Adrenal gland (tissue), 5 donors: Measurements from ENCODE around the gene ARPC5.

Experiments
- CTCF ChIP-seq, 6 experiments: fragments of 450-650 bp in 4 of 6; fragments of 200-600 bp in 2 of 6; sonication (generic) in 1 of 6; IDR thresholded peaks; 1 replicate in 5 of 6; 2 replicates in 1 of 6; pipeline versions ENCODE4 v1.5.1 to v1.8.0; 2016 to 2021; ENCODE audit warnings: antibody characterized with exemption in 6 of 6, mild to moderate bottlenecking in 2 of 6, moderate library complexity in 1 of 6
- POLR2A ChIP-seq, 2 donors: fragments of 450-650 bp; IDR thresholded peaks; one replicate each; pipeline ENCODE4 v1.6.1; 2017; ENCODE audit warnings: antibody characterized with exemption in 2 of 2, mild to moderate bottlenecking in 2 of 2, moderate library complexity in 1 of 2
- donor health status: DM: no; HTN: no; CAD: no.

DNA sequence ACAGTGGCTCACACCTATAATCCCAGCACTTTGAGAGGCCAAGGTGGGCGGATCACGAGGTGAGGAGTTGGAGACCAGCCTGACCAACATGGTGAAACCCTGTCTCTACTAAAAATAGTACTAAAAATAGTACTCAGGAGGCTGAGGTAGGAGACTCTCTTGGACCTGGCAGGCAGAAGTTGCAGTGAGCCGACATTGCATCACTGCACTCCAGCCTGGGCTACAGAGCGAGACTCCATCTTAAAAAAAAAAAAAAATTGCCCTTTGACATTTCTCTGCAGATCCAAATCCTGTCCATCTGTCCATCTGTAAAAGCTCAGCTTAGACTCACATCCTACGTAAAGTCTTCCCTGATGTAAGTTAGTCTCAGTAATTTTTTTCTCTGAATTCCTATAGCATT is 39.1 kb downstream of the ARPC5 start:
- no peak for TF ChIP-seq CTCF (IDR thresholded peaks at IDR 0.05)
- no peak for TF ChIP-seq POLR2A (IDR thresholded peaks at IDR 0.05)
